Inferior parietal cortex (tissue), 1 donor: ENCODE results near the gene CCDC54.

ENCODE experiments used
- DNase-seq: peaks from one replicate; pipeline ENCODE4 v3.0.0-alpha.2; 2016; ENCODE audit errors: extremely low spot score

Gene CCDC54

DNA sequence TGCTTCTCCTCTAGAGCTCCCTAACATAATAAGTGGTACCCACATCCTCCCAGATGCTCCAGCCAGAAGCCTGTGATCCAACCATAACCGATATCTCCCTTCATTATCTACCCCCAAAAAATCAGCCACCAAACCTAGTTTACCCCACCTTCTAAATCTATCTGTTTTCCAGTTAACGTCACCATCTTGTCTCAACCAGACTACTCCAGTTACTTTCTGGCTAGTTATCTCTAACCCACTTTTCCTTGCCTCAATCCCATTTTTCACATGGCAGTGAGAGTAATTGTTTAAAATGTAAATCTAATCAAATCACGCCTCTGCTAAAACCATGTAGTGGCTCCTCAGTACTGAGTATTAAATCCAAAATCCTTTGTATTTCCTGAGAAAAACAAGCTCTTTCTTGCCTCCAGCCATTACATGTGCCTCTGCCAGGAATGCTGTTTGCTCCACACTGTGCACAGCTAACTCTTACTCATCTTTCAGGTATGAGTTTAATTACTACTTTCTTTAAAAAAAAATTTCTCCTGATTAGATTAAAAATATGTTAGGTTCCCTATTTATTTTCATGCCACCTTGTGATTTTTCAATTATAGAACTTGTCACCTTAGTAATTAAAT is 15.4 kb downstream of the CCDC54 start:
- no peak for DNase-seq

DNA sequence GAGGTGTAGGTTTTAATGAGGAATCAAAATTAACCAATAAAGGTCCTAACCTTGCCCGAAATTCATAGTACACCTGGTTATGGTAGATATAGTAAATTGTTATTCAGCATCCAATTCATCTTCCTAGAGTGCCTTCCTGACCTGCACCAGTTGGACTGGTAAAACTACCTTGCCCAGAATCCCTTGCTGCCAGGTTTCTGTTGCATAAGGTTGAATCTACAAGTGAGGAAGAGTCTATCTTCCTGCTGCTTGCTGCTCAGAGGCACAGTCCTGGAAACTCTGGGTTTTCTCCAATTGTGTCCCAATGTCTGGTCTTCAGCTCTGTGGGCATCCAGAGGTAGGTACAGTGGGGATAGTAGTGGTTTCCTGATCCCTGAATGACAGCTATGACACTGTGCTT is 17.3 kb downstream of the CCDC54 start:
- DNase-seq: no peak

DNA sequence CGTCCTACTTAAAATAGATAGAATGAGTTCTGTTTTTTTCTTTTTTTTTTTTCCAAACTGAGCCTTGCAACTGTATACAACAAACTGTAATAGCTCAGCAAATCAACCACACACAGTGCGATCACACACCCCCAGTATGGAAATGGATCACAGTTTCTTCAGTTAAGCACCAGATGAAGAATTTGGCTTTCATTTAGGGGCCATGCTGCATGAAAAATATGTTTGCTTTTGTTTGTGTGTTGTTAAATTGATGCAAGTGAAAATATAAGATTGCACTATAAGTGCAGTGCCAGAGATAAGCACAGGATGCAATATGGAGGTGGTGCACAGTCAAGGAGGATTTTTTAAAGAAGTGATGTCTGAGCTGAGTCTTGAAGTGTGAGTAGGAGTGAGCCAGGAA is 17.8 kb downstream of the CCDC54 start:
- no peak for DNase-seq

DNA sequence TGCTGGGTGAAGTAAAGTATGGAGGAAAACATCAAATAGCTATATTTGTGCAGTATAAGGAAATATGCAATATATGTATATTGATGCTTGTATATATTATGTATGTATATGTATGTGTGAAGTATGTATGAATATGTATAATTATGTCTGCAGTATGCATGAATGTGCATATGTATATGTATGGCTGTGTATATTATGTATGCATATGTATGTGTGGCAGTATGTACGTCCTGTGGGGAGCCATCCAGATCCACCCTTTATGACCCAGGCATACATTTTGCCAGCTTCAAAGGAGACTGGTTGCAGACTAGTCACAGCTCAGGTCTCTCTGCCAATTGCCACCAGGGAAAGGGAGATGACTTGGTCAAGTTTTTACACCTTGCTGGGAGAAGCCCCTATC is 24.1 kb downstream of the CCDC54 start:
- no peak for DNase-seq

DNA sequence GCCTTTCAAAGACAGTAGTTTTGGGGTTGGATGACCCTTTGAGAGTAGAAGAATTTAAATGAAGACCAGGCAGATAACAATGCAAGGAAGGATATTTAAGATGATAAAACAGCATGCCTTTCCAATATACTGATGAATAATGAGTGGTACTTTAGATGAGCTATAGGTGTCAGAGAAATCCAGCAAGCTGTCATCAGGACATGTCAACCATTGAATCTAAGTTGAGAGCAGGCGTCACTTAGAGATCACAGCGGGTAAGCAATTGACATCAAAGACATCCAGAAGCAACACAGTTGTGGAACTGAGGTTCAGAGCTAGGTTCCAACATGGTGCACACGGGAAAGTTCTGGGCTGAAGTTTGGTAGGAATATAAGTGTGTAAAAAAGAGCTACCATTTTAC is 25.0 kb downstream of the CCDC54 start:
- DNase-seq: no peak

DNA sequence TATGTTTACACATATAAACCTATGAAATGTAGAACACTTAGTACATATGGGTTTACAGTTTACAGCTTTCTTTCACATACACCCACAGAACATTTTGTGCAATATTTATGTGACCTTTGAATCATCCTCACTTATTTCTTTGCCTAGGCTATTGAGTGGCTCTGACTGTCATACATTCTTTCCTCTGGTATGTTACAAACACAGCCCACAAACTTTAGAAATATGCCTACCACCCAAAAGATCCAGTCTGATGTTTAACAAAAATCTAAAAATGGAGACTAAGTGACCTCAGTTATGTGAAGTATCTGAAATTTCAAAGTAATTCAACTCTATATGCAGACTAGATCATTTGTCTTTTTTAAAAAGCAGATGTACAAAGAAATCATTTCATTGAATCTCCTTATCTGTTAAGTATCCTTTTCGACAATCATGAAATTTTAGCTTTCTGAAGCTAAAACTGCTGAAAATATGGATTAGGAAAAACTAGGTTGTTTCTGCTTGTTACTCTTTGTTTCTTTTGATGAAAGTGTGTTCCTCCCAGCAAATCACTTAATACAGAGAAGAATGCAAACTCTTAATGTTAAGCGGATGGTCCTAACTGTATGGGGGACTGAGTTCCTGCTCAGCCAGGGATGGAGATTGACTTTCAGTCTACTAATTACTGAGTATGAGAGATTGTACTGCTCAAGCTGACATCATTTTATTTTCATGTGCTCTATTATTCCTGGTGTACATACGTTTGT is 27.7 kb downstream of the CCDC54 start:
- DNase-seq: no peak

DNA sequence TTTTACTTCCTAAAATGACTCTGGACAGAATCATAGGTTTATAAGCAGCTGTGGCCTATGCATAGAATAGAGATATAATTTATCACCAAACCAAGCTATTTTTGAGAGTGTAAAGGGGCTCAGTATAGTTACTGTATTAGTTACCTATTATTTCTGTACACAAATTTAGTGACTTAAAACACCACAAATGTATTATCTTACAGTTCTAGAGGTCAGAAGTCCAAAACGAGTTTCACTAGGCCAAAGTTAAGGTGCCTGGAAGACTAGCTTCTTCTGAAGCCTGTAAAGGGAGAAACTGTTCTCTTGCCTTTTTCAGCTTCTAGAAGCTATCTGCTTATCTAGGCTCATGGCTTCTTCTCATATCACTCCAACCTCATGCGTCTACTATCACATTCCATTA is 30.1 kb downstream of the CCDC54 start:
- no peak for DNase-seq

DNA sequence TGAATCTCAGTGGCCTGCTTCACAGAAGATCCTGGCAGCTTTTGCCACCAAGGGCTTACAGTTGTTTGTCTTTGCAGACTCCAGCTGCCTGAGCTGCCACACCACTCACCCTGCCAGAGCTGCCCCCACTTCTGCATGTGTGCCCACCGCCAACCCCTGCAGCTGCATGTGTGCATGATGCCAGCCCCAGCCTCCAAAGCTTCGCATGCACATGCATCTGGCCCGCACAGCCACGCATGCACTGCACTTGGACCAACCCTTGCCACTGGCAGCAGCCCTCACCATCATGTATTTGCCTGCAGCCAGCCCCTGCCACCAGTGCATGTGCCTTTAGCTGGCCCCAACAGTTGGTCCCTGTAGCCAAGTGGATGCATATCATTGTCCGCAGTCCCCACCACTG is 31.3 kb downstream of the CCDC54 start:
- no peak for DNase-seq

DNA sequence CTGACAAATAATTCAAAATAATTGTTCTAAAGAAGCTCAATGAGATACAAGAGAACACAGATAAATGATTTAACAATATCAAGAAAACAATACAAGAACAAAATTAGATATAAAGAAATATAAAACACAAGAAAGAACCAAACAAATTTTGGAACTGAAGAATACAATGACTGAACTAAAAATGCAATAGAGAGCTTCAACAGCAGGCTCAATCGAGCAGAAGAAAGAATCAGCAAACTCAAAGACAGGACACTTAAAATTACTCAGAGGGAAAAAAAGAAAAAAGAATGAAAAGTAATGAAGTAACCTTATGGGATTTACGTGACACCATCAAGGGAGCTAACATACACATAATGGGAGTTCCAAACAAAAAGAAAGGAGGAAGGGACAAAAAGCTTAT is 32.1 kb downstream of the CCDC54 start:
- DNase-seq: no peak

DNA sequence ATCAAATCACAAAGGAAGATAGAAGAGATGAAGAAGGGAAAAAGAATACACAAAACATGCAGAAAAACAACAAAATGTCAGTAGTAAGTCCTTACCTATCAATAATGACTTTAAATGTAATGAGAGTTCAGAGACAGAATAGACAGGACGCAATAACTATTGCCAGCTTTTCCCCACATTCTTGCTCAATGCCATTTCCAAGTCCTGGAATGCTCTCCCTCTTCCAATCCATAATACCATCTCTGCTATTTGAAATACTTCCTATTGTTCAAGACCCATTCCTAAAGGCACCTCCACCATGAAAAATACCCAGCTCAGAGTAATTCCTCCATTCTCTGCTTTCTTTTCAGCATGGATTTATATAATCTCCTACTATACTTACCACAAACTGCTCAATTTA is 33.4 kb downstream of the CCDC54 start:
- DNase-seq: no peak

DNA sequence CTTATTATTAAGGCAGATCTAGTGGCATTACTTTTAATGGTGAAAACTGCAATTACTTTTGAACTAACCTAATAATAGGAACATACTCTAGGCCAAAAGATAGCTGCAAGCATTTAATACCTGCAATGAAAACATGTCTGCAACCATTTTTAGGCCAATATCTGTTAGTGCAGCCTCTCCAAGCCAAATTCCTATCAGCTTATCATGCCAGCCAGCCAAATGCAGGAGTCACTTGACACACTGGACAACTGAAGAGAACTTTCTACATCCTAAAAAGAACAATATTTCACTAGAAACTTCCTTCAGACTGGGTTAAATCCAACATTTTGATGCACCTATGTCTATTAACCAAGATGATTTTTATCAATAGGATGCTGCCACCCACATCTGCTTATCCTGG is 33.8 kb downstream of the CCDC54 start:
- DNase-seq: no peak

DNA sequence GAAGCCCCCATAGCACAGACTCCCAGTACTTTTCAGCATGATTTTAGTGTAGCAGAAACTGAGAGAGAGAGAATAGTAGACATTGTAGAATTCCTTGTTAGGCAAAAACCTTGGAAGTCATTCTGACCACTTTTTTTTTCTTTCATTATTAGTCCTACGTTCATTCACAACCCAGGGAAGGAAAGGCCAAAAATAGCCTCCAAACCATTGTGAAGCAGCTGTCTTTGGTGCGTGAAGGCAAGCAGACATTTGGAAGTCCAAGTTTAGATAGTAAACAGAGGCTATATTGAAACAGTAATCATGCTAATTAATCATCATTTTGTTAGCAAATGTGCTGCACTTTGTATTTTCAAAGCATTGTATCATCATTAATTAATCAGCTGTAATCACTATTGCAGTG is 34.5 kb downstream of the CCDC54 start:
- DNase-seq: no peak

DNA sequence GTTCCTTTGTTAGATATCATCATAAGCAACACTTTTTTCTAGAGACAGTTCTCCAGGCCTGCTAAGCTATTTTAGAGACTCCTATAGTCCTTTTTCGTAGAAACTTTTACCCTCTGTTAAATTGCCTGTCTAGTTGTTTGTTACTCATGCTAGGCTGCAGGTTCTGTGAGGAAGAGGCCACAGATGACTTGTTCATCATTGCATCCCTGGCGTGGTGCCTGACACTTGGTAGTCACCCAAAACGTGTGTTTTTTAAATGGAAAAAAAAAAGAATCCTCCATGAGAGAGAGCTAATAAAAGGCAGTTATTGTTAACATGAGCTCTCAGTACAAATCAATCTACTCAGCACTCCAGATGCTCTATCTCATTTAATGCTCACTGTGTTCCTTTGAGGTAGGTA is 35.1 kb downstream of the CCDC54 start:
- no peak for DNase-seq

DNA sequence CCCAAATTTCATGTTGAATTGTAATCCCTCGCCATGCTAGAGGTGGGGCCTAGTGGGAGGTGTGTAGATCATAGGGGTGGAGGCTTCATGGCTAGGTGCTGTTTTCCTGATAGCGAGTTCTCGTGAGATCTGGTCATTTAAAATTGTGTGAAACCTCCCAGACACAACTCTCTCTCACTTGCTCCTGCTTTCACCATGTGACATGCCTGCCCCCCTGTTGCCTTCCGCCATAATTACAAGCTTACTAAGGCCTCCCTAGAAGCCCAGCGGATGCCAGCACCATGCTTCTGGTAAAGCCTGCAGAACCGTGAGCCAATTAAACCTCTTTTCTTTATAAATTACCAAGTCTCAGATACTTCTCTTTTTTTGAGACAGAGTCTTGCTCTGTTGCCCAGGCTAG is 36.0 kb downstream of the CCDC54 start:
- no peak for DNase-seq

DNA sequence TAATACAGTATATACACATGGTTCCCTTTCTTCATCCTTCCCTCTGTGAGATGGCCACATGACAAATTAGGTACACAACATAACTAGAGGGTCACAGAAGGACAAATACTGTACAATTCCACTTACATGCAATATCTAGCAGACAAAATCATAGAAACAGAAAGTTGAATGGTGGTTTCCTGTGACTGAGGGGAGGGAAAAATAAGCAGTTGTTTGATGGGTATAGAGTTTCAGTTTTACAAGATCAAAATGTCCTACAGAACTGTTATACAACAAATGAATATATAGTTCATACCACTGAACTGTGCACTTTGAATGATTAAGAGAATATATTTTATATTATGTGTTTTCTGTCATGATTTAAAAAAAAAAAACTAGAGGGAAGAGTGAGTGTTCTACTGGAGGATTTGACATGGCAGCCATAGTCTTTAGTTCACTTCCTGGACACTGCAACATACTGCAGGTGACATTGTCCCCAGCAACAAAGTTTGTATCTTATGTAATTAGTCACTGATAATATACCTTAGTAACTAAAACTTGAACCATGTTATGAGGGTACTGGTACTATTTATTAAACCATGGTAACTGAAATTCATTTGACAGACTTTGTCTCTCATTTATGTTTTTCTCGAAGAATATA is 37.2 kb downstream of the CCDC54 start:
- DNase-seq: no peak

DNA sequence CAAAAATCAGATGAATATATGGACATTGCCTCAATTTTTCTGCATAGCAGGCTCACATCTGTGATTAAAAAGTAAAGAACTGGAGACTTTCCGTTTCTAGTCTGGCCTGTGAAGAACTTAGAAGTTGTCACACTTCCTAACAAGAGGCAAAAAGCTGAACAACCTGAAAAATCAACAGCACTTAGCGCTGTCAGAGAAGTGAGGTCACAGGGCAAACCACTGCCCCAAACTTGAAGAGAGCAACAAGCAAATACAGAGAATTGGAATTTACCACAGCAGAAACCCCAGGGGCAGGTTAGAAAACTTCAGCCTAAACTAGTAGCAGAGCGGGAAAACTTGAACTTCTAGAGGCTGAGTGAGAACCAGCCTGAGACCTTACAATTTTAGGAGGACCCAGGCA is 38.9 kb downstream of the CCDC54 start:
- no peak for DNase-seq

DNA sequence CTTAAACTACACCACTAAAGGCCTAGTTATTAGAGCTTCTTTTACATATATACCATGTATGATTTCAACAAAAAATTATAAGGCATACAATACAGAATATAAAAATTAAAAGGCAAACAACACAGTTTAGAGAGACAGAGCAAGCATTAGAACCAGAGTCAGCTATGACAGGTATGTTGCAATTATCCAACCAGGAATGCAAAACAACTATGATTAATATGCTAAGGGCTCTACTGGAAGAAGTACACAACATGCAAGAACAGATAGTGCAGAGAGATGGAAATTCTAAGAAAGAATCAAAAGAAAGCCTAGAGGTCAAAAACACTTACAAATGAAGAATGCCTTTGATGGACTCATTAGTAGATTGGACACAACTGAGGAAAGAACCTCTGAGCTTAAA is 39.6 kb downstream of the CCDC54 start:
- no peak for DNase-seq

DNA sequence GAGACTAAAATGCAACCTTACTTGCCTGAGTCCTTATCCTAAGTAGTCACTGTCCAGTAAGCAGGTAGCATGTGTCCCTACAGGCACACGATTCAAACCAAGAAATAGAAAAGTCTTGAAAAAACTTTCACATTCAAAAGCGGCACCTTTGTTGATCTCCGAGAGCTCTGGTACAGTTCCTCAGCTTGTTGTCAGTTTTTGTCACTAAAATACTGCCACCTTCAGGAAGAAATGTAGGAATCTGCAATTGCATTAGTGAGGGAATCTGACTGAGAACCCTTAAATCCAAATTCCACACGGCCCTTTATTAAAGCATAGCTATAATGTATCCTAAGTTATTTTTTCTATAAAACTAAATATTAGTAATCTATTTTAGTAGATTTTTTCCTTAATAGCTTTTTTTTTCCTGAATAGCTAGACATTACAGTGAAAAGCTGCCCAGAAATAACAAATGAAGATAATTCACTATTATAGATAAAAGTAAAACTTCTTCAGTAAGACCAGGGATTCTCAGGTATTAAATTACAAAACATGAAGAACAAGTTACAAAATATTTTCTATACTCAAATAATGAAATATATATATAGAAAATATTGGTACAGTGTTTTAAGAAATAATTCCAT is 44.0 kb downstream of the CCDC54 start:
- peak; percentile 92 for DNase-seq

DNA sequence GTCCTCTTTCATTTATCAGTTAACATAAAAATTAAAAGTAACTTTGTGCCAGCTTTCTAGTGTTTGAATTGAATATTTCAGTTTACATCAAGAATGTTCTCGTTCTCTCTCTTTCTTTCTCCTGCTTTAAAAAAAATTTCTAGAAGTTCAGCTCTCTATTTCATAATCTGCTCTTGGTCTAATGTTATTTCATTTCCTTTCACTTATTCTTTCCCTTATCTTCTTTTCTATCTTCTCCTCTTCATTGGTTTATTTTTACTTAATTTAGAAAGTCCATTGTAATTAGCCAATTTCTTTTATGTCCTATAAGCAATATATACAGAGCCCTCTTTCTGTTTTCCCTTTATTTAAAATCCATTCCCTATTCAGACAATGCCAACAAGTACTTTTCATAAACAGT is 44.6 kb downstream of the CCDC54 start:
- no peak for DNase-seq

DNA sequence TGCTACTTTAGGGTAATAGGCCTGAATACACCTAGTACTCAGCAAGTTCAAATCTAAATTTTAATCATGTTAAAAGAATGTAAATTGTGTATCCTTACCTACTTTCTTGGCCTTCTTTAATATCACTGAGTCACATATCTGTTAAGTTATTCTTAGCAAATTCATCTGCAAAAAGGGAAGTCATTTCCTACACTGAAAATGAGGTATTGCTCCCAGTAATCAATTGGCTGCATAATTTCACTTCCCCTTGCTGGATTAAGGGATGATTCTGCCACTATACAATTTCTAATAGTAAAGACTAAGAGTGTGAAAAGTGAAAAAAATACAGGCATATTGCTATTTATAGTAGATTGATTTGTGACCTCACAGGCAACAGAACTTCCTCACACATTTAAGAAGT is 47.8 kb downstream of the CCDC54 start:
- no peak for DNase-seq

DNA sequence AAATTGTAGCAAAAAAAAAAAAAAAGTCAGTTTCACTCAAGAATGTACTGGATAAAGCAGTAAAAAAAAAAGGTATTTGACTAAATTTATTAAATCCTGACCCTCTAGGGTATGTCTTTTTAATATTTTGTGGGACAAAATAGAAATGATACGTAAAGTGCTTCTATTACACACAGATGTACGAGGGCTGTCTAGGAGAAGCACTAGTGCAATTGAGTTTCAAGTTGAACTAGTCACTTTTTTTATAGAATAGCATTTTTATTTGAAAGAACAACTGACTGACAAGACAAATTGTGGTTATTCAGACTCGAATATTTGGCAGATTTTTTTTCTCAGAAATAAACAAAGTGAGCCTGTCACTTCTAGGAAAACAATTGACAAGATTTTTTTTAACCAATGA is 49.0 kb downstream of the CCDC54 start:
- no peak for DNase-seq
